GM06990 (cell line): Measurements from ENCODE around the gene PRSS56.

ENCODE experiments used
- DNase-seq: peaks from one replicate; pipeline ENCODE4 v3.0.0-alpha.2; 2011; ENCODE audit not compliant: insufficient read length; ENCODE audit errors: extremely low read depth
- H3K27me3 ChIP-seq: replicated peaks from 2 replicates; pipeline ENCODE4 v1.6.0; 2011; ENCODE audit warnings: low read length; ENCODE audit not compliant: control insufficient read depth, insufficient read depth
- H3K36me3 ChIP-seq: 2 replicates; pipeline ENCODE4 v1.5.1; 2011; ENCODE audit warnings: low read length; ENCODE audit not compliant: control insufficient read depth, insufficient read depth
- H3K4me3 ChIP-seq: replicated peaks from 2 replicates; pipeline ENCODE4 v1.5.1; 2011; ENCODE audit warnings: low read depth, mild to moderate bottlenecking, control low read depth, low read length
- CTCF ChIP-seq: IDR thresholded peaks from 2 replicates; pipeline ENCODE4 v1.5.1; 2011; ENCODE audit warnings: low read length, control low read depth, mild to moderate bottlenecking, inconsistent platforms; ENCODE audit not compliant: insufficient read depth, poor library complexity, severe bottlenecking

PRSS56 gene

GRCh38 chr2:232497348-232497747 lies 22.8 kb upstream of the PRSS56 start:
- Histone ChIP-seq H3K4me3 (no peak overlapping the region), H3K27me3 (peaks cover 2% of the 10 kb centered on the region), H3K36me3 (no peaks in the 10 kb centered on the region)
- no peak for TF ChIP-seq CTCF
- no peak for DNase-seq

GRCh38 chr2:232498452-232498851 lies 21.7 kb upstream of the PRSS56 start:
- H3K27me3 ChIP-seq, result peaks cover 2% of the 10 kb centered on the region
- no peak overlapping the region for H3K4me3 ChIP-seq
- no peak for TF ChIP-seq CTCF
- no peaks in the 10 kb centered on the region for H3K36me3 ChIP-seq
- no peak for DNase-seq

- Histone ChIP-seq H3K36me3 (no peaks in the 10 kb centered on the region), H3K27me3 (peaks cover 4% of the 10 kb centered on the region), H3K4me3 (no peak overlapping the region)
- TF ChIP-seq CTCF, result no peak
- DNase-seq, result no peak
These were observed 18.8 kb upstream of the PRSS56 start for GRCh38 chr2:232501331-232501771.

- Histone ChIP-seq H3K36me3 (no peaks in the 10 kb centered on the region), H3K4me3 (no peak overlapping the region), H3K27me3 (peaks cover 4% of the 10 kb centered on the region)
- no peak for DNase-seq
- TF ChIP-seq CTCF, result no peak
These were observed 18.3 kb upstream of the PRSS56 start for GRCh38 chr2:232501794-232502390.

GRCh38 chr2:232502511-232502910 lies 17.7 kb upstream of the PRSS56 start:
- no peak overlapping the region for H3K4me3 ChIP-seq
- H3K36me3 ChIP-seq, result no peaks in the 10 kb centered on the region
- DNase-seq, result no peak
- peaks cover 4% of the 10 kb centered on the region for H3K27me3 ChIP-seq
- no peak for TF ChIP-seq CTCF
